ENCODE measurements around the gene IFI30.
"Not testable (repeated sequence)": the region's sequence is repeated elsewhere in the genome, so short reads cannot be mapped to it uniquely, and the experiment has no call there.

Gene IFI30

DNA sequence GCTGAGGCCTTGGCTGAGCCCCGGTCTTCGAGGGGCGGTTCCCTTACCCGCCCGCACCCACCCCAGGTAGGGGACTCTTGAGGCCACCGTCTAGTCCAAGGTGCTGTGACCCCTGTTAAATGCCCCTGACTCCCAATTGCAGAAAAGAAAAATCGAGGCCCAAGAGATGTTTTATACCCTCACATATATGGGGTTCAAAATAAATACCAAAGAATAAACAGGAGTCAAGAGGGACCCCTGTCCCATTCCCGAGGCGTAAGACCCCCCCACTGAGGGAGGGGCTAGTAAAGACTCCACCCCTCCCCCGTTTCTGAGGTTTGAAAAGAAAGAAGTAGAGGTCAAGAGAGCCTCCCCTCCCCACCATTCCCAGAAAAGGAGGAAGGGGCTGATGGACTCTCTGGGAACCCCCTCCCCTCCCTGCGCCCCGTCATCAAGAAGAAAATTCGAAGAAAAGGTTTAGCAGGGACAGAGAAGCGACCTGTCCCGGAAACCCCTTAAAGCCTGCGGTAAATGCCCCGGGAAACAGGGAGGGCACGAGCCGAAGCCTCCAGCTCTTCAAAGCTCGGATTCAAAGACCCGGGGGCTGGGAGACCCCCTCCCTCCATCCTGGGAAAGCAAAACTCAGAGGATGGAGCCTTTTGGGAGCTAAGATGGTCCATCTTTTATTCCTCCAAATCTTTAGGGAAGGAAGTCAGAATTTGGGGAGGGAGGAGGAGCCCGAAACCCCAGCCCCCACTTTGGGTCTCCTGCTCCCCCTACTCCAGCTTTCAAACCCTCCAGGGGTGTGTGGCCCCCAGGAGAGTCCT is 31.0 kb downstream of the IFI30 start:
- no peak for DNase-seq

DNA sequence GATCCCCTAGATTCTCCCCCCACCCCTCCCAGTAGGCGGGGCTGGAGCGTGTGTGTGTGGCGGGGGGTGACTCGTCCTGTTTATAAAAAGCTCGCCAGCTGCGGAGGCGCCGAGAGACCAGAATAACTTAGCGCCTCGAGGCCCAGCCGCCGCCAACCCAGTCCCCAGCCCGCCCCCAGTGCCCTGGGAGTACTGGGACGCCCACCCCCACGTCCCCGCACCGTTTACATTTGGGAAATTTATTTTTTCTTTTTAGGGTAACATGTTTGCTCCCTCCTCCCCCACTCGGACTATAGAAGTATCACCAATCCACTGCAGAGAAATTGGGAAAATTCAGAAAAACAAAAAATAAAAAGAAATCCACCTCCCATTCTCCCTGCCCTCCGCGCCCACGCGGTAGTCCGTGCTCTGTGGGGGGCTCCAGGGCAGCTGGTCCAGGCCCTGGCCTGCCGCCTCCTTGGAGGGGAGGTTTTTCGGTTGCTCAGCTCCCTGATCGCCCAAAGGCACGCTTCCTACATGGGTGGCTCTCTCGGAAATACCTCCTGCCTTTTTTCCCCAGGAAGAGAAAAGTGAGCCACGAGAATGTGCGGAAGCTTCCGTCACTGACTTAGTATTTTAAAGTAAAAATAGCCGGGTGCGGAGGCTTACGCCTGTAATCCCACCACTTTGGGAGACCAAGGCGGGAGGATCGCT is 31.7 kb downstream of the IFI30 start:
- DNase-seq: peak; percentile 59

DNA sequence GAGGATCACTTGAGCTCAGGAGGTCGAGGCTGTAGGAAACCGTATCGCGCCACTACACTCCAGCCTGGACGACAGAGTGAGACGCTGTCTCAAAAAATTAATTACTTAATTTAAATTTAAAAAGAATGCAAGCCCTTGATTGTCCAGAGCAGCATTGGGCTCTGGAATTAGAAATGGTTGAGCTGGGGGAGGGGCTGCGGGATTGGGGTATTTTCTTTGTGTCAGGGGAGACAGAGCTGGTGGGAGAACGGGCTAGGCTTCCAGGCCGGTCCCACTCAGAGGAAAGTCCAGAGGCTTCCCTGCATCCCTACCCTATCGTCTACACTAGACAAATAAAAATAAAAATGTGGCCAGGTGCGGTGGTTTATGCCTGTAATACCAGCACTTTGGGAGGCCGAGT is 32.4 kb downstream of the IFI30 start:
- no peak for DNase-seq

DNA sequence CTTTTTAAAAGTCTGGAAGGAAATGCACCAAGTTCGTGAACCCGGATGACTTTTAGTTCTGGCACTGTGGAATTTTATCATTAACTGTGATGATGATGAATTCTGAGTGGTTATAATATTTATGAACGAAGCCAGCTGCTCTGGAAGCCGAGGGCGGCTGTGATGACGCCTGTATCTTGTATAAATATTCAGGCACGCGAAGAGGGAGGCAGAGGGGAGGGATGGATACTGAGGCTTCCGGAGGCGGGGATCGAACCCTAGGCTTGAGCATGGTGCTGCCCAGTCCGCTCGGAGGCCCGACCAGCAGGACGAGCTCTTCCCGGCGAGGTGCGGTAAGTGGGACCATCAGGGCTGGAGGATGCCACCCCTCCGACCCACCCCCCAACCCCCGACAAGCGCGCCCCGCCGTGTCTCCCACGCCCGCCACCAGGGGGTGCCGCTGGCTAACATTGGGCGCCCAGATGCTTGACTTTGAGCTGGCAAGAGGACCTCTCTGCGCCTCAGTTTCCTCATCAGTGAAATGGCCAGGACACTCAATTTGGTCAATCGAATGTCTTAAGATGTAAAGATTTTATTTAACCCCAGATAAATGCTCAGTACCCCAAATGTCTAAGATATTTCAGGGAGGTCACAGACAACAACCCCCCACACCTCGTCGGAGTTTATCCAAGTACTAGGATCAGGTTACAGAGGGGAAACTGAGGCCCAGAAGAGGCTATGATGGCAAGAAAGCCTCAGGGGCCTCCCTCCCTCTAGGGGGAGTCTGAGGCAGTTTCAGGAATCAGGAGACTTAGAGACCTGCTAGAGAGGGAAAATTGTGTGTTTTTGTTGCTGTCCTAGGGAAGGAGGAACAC is 34.7 kb downstream of the IFI30 start:
- peak; percentile 57 for DNase-seq

DNA sequence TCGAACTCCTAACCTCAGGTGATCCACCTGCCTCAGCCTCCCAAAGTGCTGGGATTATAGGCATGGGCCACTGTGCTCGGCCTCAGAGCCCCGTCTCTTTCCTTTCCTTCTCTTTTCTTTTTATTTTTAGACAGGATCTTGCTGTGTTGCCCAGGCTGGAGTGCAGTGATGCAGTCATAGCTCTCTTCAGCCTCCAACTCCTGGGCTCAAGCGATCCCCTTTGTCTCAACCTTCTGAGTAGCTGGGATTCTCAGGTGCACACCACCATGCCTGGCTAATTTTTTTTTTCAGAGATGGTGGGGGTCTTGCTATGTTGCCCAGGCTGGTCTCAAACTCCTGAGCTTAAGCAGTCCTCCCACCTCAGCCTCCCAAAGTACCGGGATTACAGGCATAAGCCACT is 36.3 kb downstream of the IFI30 start:
- DNase-seq: not testable (repeated sequence)

DNA sequence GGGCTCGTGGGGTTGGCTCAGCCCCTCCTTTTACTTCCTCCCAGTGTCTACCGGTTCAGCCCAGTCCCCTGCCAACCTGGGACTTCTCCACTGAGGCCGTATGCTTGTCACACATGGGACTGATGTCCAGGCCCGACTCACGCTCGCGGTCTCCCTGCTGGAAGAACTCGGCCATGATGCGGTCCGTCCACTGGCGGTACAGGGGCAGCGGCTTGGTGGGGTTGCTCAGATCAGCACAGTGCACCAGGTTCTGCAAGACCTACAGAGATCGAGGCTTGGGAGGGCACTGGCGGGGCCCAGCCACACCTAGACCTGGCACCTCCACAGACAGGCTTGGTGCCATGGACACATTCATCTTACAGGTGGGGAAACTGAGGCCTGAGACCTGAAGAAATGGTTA is 38.1 kb downstream of the IFI30 start:
- DNase-seq: no peak

DNA sequence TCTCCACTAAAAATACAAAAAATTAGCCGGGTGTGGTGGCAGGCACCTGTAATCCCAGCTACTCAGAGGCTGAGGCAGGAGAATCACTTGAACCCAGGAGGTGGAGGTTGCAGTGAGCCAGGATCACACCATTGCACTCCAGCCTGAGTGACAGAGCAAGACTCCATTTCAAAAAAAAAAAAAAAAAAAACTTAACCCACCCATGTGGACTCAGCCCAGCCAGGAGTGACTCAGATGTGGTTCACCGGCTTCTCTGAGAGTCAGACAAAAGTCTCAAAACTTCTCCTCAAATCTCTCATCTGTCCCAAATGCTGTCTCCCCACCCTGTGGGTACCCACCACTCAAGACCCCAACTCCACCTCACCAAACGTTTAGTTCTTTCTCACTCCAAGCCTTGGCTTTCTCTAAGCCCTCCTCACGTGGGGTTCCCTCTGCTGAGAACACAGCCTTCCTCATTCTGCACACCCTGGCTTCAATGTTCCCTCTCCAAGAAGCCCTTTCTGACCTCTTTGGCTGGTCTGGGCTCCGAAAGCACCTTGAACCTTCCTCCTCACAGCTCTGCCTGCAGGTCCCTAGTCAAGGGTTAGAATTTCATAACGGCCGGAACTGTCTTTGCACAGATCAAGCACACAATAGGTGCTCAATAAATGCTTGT is 41.3 kb downstream of the IFI30 start:
- DNase-seq: no peak

DNA sequence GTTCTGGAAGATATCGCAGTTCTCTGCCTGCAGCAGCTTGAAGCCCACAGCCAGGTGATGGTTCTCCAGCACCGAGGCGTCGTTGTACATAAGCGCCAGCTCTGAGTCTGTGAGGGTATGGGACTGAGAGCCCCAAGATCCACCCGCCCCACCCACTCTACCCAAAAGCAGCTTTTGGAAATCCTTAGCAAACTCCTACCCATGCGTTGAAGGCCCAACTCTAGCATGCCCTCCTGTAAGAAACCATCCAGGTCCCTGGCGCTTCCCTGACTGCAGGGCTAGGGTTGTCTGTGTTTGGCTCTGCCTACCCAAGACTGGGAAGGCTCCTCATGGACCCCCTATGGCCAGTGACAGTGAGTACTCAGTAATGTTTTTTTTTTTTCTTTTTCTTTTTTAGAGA is 43.2 kb downstream of the IFI30 start:
- DNase-seq: no peak

DNA sequence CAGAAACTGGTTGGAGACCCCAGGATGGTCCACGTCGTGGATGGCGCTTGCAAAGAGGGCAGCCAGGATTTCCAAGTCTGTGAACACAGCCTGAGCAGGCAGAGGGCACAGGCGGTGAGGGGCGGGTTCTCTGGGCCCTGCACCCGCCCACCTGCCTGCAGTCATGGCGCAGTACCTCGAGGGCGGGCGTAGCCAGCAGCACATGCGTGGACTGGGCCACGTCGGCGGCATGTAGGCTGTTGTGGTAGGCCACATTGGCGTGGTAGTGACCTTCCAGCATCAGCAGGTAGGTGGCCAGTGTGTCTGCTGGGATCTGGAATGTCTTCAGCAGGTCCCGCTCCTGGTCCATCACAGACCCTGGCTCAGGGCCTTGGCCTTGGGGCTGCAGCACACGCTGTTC is 44.5 kb downstream of the IFI30 start:
- DNase-seq: no peak

DNA sequence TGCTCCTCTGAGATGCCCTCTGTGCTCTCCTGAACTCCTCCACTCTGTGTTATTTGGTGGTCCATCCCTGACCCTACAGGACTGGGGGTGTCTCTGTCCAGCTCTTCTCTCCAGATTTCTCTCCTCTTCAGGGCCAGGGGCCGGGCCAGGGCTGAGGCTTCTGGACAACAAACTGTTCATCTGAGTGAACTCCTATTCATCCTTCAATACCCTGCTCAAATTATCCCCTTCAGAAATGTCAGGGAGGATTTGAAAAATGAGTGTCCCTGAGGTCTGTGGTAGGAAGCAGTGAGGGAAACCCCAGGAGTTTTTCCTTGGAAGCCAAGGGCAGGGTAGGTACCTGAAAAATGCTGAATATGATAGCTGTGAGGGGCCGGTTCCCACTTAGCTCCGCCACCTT is 45.0 kb downstream of the IFI30 start:
- no peak for DNase-seq

DNA sequence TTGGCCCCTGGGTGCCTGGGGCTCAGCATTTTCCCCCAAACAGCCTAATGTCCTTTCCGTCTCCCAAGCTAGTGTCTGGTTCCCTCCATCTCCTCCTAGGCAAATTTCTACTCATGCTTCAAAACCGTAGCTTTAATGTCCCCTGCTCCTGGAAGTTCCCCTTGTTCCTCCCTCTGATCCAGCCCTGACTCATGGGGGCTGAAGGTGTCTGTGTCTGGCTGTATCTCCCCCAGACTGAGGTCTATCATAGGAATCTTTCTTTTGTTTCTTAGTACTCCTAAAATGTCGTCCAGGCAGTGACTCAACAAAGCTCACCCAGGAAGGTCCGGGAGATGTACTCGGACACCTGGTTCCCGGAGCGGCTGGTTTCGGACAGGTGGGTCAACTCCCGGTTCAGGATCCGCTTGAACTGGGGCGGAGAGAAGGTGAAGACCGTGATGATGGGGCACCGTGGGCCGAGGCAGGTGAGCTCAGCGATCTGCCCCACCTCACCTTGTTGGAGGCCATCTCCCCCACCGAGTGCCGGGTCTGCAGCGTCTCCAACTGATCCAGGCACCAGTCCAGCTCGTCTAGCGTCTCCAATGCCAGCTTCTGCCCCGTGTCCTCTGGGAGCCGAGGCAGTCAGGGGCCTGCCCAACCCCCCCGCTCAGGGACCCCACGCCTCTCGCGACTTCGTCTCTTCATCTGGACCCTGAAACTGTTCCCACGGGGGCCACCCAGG is 46.5 kb downstream of the IFI30 start:
- DNase-seq: no peak

DNA sequence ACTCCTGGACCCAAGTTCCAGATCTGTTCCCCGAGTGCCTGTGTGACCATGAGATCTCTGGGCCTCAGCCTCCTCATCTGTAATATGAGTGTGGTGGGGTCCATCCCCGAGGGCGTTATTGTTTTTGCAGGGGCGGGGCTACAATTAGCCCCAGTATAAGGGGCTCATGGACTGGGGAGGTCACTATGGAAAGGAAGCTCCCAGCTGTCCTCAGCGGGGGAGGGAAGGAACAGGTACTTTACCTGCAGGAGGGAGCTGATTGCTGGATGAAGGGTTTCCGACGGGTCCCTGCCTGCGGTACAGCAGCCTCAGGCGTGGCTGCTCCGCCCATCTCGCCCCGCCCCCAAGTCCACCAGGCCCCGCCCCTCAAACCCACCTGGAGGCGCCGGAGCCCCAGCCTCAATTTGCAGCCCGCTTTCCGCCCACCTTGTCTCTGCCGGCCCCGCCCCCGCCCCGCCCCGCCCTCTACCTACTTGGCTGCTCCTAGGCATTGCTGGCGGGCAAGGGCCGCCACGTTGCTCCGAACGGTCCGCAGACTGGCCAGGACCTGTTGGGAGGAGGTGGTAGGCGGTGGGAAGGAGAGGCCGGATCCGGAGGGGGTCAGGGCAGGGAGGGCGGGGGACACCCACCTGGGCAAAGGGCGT is 47.1 kb downstream of the IFI30 start:
- DNase-seq: peak; percentile 19

DNA sequence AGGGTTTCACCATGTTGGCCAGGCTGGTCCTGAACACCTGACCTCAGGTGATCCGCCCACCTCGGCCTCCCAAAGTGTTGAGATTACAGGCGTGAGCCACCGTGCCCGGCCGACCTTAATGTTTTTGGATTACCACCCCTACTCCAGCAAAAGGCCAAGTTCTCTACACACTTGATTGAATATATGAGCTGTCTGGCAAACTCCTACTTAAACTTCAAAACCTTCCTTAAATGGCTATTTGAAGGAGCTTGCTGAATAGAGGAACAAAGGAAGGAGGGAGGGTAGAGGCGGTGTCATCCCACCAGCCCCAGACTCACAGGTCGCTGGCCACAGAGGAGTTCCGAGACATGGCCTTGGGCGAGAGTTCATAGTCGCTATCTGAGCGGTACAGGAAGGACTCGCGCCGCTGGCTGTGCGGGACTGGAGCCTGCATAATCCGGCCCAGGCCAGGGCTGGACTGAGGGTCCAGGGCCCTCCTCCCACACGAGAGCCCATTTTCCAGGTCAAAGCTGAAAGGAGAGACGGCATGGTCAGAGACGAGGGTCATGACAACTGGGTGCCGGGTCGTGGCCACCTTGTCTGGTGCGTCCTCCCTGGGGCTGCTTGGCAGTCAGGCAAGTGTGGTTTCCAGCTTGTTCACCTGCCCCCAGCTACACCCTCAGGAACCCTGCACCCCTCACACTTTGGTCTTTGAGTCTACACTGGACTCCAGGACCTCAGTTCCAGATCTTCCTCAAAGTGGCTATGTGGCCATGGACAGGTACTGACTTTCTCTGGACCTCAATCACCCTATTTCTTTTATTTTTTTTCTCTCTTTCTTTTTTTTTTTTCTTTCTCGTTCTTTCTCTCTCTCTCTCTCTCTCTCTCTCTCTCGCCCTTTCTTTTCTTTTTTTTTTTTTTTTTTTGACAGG is 48.5 kb downstream of the IFI30 start:
- no peak for DNase-seq

DNA sequence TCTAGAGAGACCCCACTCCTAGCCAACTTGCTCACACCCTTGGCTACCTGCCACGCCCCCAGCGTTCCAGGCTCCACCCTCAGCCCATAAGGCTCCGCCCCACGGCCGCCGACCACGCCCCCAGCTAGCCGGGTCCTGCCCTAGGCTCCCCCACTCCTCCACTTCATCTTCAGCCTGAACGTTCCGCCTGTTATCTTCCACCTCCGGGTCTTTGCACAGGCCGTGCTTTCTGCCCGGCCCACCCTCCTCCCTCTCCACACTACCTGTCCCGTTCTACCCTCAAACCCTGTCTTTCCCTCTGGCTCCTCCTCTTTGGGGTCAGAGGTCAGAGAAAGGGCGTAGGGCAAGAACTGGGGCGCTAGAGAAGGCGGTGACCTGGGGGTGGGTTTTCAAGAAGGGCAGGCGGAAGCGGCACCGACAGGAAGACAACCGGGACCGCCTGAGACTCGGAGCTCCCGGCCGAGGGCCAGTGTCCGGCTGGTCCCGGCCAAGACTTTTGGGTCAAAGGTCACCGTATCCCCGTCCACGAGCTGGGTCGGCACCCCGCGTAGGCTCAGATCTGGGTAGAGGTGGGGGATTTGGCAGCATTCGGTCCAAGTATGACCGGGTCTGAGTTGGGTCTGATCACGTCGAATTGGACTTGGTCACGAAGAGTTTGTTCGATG is 50.4 kb downstream of the IFI30 start:
- DNase-seq: peak; percentile 20

DNA sequence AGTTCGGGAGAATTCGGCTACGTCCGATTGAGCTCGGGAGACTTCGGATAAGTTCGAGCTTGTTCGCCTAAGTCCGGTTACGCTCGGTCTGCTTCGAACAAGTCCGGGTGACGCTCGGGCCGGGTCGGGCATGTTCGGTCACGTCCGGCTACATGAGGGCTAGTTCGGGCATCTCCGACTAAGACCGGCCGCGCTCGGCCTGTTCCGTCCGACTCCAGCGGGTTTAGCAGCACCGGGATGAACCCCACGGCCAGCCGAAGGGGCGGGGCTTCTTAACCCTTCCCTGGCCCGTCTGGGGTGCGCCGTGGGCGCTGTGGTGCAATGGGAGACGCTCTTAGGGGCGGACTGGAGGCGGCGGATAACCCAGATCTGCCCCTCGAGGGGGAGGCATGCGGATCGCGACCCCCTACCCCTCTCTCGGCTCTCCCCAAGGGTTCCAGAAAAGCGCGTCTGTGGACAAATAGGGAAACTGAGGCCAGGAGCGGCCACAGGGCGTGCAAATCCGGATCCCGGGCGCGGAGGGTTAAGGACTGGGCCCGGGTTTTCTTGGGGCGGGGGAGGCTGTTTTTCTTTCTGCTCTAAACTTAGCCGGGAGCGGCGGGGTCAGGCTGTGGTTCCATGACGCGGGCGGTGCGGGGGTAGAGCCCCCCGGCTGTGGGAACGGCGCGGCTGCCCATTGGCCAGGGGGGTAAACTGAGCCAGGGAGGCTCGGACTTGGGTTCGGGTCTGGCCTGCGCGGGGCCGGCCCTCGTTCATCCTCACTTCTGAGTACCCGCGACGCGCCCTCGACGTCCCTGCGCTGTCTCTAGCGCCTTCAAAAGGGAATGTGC is 51.1 kb downstream of the IFI30 start:
- peak; percentile 90 for DNase-seq

DNA sequence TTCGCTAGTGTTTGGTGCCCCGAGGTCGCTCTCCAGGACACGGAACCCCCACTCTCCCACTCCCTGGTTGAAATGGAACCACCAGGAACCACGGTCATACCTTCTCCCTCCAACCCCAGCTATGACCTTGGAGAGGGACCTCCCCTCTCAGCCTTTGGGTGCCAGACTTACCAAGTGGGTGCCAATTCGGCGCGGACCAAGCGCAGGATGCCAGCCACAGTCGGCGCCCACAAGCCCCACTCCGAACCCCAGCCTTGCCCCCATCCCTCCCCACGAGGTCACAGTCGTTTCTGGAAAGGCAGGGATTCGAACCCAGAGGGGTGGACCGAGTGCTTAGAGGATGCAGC is 51.7 kb downstream of the IFI30 start:
- DNase-seq: no peak

DNA sequence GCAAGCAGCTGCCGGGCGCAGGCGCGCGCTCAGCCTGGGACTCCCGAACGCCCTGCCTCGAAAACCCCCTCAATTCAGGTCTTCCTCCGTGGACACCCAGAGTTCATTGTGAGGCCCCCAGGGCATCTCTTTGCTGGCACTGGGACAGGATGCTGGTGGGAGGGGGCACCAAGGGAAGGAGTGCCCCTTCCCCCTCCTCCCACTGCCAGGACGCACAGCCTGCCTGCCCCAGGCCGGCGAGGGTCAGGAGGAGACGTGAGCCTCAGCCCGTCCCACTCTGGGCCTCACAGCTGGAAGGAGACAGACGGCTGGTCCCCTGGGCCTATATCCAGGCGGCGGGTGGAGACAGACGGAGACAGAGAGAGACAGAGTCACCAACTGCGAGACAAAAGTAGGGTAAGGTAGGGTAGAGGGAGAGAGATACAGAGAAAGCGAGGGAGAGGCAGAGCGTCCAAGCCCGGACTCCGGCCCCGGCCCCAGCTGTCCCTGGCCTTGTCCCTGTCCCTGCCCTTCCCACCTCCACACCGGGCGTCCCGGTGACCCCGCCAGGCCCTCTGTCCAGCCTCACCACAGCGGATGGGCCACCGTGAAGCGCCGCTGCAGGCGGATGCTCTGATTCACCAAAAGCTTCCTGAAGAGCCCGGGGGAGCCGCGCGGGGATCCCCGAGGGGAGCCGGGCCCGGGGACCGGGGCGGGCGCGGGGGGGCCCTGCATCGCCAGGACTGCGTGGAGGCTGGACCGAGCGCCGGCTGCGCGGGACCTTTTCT is 52.3 kb downstream of the IFI30 start, which contains the start of gene PDE4C:
Gene PDE4C, minus strand, starts transcription at position 737 of the 767 bp plus-strand sequence. Its CDS starts 23 bp downstream, at position 714.
- no peak for DNase-seq

All from CD4-positive, alpha-beta T cell treated with Interleukin-10 for 1 hour (primary cell).